ENCODE results near the gene PAX3.
A peak's percentile ranks its signal among the peaks of the same experiment; 100 is the strongest.

GRCh38 chr2:222318712-222319585 is 20.2 kb upstream of the PAX3 start:
- TF ChIP-seq, protein P1, sequence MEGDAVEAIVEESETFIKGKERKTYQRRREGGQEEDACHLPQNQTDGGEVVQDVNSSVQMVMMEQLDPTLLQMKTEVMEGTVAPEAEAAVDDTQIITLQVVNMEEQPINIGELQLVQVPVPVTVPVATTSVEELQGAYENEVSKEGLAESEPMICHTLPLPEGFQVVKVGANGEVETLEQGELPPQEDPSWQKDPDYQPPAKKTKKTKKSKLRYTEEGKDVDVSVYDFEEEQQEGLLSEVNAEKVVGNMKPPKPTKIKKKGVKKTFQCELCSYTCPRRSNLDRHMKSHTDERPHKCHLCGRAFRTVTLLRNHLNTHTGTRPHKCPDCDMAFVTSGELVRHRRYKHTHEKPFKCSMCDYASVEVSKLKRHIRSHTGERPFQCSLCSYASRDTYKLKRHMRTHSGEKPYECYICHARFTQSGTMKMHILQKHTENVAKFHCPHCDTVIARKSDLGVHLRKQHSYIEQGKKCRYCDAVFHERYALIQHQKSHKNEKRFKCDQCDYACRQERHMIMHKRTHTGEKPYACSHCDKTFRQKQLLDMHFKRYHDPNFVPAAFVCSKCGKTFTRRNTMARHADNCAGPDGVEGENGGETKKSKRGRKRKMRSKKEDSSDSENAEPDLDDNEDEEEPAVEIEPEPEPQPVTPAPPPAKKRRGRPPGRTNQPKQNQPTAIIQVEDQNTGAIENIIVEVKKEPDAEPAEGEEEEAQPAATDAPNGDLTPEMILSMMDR (conservative IDR thresholded peaks at IDR 0.05), result peak; percentile 64
- no peak for TF ChIP-seq EZH2 (IDR thresholded peaks at IDR 0.05; ENCODE audit: low read depth)
